Measurements from ENCODE around the gene BMAL2. TPM values are rescaled to one million over a fixed set of nuclear protein-coding genes. Genes with fewer than 3 reads are reported as not detected.
A peak's percentile ranks its signal among the peaks of the same experiment; 100 is the strongest.

BMAL2 gene
- total RNA-seq, 2 experiments from 2014 or later: 10.9 to 13.2 TPM

DNA sequence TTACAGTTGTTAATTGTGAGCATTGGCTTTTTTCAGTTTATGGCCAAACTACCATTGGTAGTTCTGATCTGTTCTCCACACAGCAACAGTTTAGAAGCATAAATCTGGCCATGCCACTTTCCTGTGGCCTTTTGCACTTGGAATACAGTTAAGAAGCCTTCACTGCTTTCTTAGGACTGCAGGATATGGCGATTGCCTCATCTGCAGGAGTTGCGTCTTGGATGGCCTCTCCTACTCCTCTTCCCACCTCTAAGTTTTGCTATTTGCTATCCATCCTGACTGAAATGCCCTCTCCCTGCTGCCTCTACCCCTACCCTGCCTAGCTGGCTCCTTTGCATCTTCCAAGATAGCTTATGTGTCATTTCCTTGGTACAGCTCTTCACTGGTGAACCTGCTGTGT lies 12.8 kb upstream of the BMAL2 start:
- H3K9me3 Mint-ChIP-seq (ENCODE audit: low read depth): no peaks in the 10 kb centered on the region
- H3K36me3 Mint-ChIP-seq (ENCODE audit: low read depth): peaks cover 19% of the 10 kb centered on the region
- H3K27me3 Mint-ChIP-seq: no peaks in the 10 kb centered on the region
- no peak for ATAC-seq
- no peak overlapping the region for H3K27ac Mint-ChIP-seq
- no peaks in the 10 kb centered on the region for H3K4me1 Mint-ChIP-seq
- no peak for DNase-seq
- intact Hi-C loops (cut with DNase I, micrococcal nuclease): no loop called here
- no peak overlapping the region for H3K4me3 Mint-ChIP-seq
- POLR2A ChIA-PET: no interaction called here
- CTCF ChIA-PET: interaction anchor here (1.4 to 2.6 kb wide), 2 partner anchors 14 to 65 kb away, joined by 4 to 15 read pairs; no protein-coding TSS in a partner anchor

DNA sequence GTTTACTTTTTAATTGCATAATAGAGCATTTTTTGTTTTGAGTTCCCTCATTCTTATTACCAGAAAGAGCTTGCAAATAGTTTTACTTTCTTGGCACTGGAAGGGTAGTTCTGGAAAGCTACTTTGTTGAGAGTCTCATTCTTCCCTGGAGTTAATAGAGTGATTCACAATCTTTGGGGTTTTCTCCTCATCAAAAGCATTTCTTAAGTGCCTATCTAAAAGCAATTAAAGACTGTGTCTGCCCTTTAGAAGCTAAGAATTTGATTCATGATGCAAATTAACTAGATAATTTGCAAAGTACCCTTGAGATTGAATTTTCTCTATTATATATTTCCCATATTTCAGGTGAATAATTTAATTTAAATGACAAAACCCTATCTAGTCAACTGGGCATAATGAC lies 8.1 kb upstream of the BMAL2 start:
- H3K36me3 Mint-ChIP-seq (ENCODE audit: low read depth): peaks cover 12% of the 10 kb centered on the region
- peaks cover 5% of the 10 kb centered on the region for H3K4me1 Mint-ChIP-seq
- DNase-seq: no peak
- H3K4me3 Mint-ChIP-seq: no peak overlapping the region
- no peaks in the 10 kb centered on the region for H3K9me3 Mint-ChIP-seq (ENCODE audit: low read depth)
- no peaks in the 10 kb centered on the region for H3K27me3 Mint-ChIP-seq
- intact Hi-C loops (cut with DNase I, micrococcal nuclease): no loop called here
- ChIA-PET CTCF (interaction anchor here (1.0 to 1.9 kb wide), 4 partner anchors 16 to 310 kb away, joined by 3 to 7 read pairs (median 4); partner anchors contain the start of gene TM7SF3), POLR2A (no interaction called here)
- no peak for ATAC-seq
- H3K27ac Mint-ChIP-seq: no peak overlapping the region

DNA sequence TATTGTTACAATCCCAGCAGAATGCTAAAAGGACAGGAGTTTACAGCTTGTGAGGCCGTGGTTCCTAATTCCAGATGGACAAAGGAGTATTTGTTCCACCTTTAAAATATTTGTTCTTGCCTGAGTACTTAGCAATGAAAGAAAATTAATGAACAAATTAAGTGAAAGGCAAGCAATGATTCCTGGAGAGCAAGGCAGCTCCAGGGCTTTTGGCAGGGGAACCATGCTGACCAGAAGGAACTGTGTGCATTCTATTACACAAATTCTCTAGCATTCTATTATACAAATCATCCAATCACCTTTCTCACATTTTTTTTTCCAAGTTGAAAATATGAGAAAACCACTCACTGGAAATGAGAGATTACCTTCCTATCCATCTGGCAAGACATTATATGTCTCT lies 1.8 kb upstream of the BMAL2 start:
- H3K27me3 Mint-ChIP-seq: peaks cover 26% of the 10 kb centered on the region
- ATAC-seq (no peak), DNase-seq (no peak)
- peak overlapping the region; percentile 82 for H3K4me3 Mint-ChIP-seq
- intact Hi-C loops (cut with DNase I, micrococcal nuclease): loop anchor here (1.0 to 5.0 kb wide), 5 partner anchors 51 to 491 kb away; partner anchors contain the start of genes MRPS35 (in 1 of the 2) and PPFIBP1 (in 1 of the 2)
- POLR2A ChIA-PET: interaction anchor here (0.6 kb wide), 1 partner anchor 146 kb away, joined by 4 read pairs; no protein-coding TSS in a partner anchor
- H3K27ac Mint-ChIP-seq: peak overlapping the region; percentile 90
- CTCF ChIA-PET: interaction anchor here (0.6 to 1.7 kb wide), 2 partner anchors 25 to 105 kb away, joined by 5 to 7 read pairs; no protein-coding TSS in a partner anchor
- H3K36me3 Mint-ChIP-seq (ENCODE audit: low read depth): peaks cover 6% of the 10 kb centered on the region
- H3K9me3 Mint-ChIP-seq (ENCODE audit: low read depth): no peaks in the 10 kb centered on the region
- peaks cover 42% of the 10 kb centered on the region for H3K4me1 Mint-ChIP-seq

DNA sequence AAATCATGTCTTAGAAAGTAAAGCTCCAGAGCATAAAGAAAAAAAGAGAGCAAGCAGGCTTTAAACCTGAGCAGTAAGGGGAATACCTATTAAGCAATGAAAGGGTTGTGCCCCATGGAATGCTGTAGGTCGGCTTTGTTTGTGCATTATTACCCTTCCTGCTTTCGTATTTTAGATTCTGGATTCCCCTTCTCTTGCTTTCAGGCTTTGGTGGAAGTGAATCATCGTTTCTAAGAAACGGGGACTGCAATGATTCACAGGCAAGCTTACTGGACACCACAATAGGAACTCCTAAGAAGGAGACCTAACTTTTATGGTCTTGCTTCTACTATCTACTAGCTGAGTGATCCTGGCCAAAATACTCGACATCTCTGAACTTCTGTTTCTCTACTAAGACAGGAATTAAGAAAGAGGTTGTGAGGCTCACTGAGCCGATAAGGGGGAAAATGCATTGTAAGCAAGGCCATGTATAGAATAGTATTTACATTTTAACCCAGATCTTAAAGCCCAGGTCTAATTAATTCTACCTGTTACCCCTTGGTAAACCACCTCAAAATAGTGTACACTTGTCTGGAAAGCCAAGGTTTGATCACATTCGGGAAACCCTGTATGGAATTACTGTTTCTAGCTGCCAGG lies 1.2 kb upstream of the BMAL2 start:
- ChIA-PET POLR2A (interaction anchor here (0.5 to 0.6 kb wide), 3 partner anchors 146 to 918 kb away, joined by 3 to 9 read pairs (median 4); no protein-coding TSS in a partner anchor), CTCF (interaction anchor here (0.6 to 1.7 kb wide), 3 partner anchors 25 to 104 kb away, joined by 3 to 7 read pairs (median 5); no protein-coding TSS in a partner anchor)
- DNase-seq (peak; percentile 46), ATAC-seq (peak; percentile 81)
- Mint-ChIP-seq H3K27me3 (peaks cover 30% of the 10 kb centered on the region), H3K36me3 (ENCODE audit: low read depth) (peaks cover 6% of the 10 kb centered on the region), H3K4me1 (peaks cover 42% of the 10 kb centered on the region), H3K27ac (peak overlapping the region; percentile 90), H3K4me3 (peak overlapping the region; percentile 82), H3K9me3 (ENCODE audit: low read depth) (no peaks in the 10 kb centered on the region)
- intact Hi-C loops (cut with DNase I, micrococcal nuclease): loop anchor here (1.0 to 5.0 kb wide), 5 partner anchors 51 to 491 kb away; partner anchors contain the start of genes MRPS35 (in 1 of the 2) and PPFIBP1 (in 1 of the 2)

DNA sequence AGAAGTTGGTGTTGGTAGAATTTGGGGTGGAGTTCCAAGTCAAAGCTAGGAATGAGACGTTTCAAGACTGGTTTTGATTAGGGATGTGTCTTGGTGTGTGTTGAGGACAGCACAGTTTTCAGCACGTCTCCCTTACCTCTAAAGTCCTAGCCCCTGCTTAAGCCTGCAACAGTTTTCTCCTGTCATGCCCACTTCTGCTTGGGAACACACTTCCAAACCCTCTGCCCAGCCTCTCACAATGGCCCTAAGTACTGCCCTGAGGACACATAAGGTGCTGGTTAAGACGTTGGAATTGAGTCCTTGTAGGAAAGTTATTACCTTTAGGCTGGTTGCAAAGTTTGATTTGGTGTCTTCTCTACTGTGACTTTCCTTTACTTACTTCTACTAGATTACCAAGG lies 710 bp upstream of the BMAL2 start:
- H3K4me3 Mint-ChIP-seq: peak overlapping the region; percentile 82
- ChIA-PET POLR2A (interaction anchor here (0.5 to 0.6 kb wide), 2 partner anchors 151 to 917 kb away, joined by 3 to 9 read pairs; no protein-coding TSS in a partner anchor), CTCF (interaction anchor here (1.1 kb wide), 1 partner anchor 25 kb away, joined by 3 read pairs; no protein-coding TSS in a partner anchor)
- H3K27me3 Mint-ChIP-seq: peaks cover 30% of the 10 kb centered on the region
- intact Hi-C loops (cut with DNase I, micrococcal nuclease): loop anchor here (1.0 to 5.0 kb wide), 6 partner anchors 50 to 490 kb away; partner anchors contain the start of genes STK38L (in 2 of the 2), MRPS35 (in 1 of the 2) and PPFIBP1 (in 1 of the 2)
- H3K36me3 Mint-ChIP-seq (ENCODE audit: low read depth): peaks cover 6% of the 10 kb centered on the region
- DNase-seq (peak; percentile 13), ATAC-seq (no peak)
- H3K9me3 Mint-ChIP-seq (ENCODE audit: low read depth): no peaks in the 10 kb centered on the region
- H3K27ac Mint-ChIP-seq: peak overlapping the region; percentile 90
- H3K4me1 Mint-ChIP-seq: peaks cover 42% of the 10 kb centered on the region

DNA sequence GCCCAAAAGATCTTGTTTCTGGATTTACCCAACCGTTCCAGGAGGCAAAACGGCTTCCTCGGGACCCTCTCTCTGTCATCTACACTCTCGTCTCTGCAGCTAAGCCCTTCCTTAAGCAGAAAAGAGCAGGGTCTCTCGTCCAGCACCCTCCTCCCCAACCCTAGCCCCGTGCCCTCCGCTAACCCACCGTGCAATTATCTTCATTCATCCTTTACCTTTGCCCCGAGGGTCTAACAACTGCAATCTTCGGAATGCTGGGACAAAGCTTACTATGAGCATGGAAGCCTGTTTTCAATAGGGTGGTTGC lies 276 bp upstream of the BMAL2 start:
- ATAC-seq (no peak), DNase-seq (peak; percentile 8)
- peaks cover 42% of the 10 kb centered on the region for H3K4me1 Mint-ChIP-seq
- POLR2A ChIA-PET: interaction anchor here (0.6 kb wide), 1 partner anchor 151 kb away, joined by 3 read pairs; no protein-coding TSS in a partner anchor
- H3K4me3 Mint-ChIP-seq: peak overlapping the region; percentile 82
- peaks cover 6% of the 10 kb centered on the region for H3K36me3 Mint-ChIP-seq (ENCODE audit: low read depth)
- intact Hi-C loops (cut with DNase I, micrococcal nuclease): loop anchor here (2.0 to 5.0 kb wide), 4 partner anchors 50 to 380 kb away; partner anchors contain the start of genes STK38L (in 2 of the 2), MRPS35 (in 1 of the 2) and PPFIBP1 (in 1 of the 2)
- H3K9me3 Mint-ChIP-seq (ENCODE audit: low read depth): no peaks in the 10 kb centered on the region
- CTCF ChIA-PET: interaction anchor here (0.6 to 1.1 kb wide), 2 partner anchors 26 to 355 kb away, joined by 3 read pairs; no protein-coding TSS in a partner anchor
- peak overlapping the region; percentile 90 for H3K27ac Mint-ChIP-seq
- peaks cover 30% of the 10 kb centered on the region for H3K27me3 Mint-ChIP-seq

DNA sequence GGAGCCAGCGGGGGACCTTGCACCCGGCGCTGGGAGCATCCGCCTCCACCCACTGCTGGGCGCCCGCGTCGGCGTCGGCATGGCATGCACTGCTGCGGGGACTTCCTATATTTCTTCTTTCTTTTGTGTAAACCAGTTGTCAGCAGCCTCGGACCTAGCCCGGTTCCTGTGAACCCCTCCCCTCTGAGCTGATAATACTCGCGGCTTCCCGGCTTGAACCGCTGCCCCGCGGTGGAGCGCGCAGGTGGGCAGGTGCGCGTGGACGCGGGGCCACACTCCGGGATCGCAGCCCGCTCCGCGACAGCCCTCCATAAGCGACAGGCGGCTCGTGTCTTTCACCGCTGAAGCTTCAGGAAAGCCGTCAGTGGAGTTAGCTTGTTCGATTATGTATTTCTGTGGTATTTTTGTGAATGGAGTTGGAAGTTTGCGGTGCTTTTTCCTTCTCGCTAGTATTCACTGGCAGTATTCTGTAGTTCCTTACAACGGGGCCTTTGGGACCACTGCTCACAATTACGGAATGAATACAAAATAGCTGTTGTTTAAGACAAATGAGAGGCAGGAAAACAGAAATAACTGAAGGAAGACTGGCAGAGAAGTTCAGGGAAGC lies 870 bp downstream of the BMAL2 start:
- intact Hi-C loops (cut with DNase I, micrococcal nuclease): loop anchor here (1.0 to 5.0 kb wide), 6 partner anchors 49 to 857 kb away; partner anchors contain the start of genes STK38L (in 2 of the 2), CCDC91 (in 1 of the 2), MRPS35 (in 1 of the 2) and PPFIBP1 (in 1 of the 2)
- DNase-seq (peak; percentile 69), ATAC-seq (peak; percentile 35)
- POLR2A ChIA-PET: interaction anchor here (0.6 kb wide), 1 partner anchor 312 kb away, joined by 5 read pairs; no protein-coding TSS in a partner anchor
- H3K36me3 Mint-ChIP-seq (ENCODE audit: low read depth): no peaks in the 10 kb centered on the region
- H3K27me3 Mint-ChIP-seq: peaks cover 30% of the 10 kb centered on the region
- peak overlapping the region; percentile 82 for H3K4me3 Mint-ChIP-seq
- H3K4me1 Mint-ChIP-seq: peaks cover 42% of the 10 kb centered on the region
- CTCF ChIA-PET: interaction anchor here (0.5 to 0.9 kb wide), 2 partner anchors 51 to 311 kb away, joined by 3 to 4 read pairs; partner anchors contain the start of gene MED21
- peak overlapping the region; percentile 74 for H3K27ac Mint-ChIP-seq
- H3K9me3 Mint-ChIP-seq (ENCODE audit: low read depth): no peaks in the 10 kb centered on the region

DNA sequence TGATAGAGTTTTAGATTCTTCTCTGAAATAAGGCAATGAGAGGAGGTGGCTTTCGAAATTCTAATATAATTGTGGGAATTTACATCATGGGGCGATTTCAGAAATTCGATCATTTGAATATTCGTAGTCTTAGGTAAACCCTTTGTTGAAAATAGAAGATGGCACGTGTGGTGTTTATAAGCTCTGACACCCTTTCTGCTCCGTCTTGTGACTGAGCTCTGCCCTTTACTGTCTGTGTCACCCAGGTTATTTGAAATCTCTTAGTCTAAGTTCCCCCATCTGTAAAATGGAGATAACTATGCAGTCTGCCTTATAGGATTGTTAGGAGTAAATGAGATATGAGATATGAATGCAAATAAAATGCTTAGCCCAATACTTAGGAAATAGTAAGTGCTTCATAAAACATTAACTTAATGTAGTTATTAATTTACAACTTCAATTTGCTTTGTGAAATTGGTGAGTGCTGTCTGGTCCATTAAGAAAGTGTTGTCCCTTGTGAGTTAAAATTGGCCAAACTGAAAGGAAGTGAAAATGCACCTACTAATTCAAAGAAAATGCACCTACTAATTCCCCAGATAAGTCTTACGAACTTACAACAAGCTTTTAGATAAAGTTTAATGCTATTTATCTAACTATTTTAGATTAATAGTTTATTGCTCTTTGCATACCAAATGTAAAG lies 1.5 kb downstream of the BMAL2 start:
- Mint-ChIP-seq H3K4me3 (peak overlapping the region; percentile 82), H3K4me1 (peaks cover 39% of the 10 kb centered on the region), H3K36me3 (ENCODE audit: low read depth) (no peaks in the 10 kb centered on the region), H3K27ac (peak overlapping the region; percentile 62), H3K27me3 (peaks cover 30% of the 10 kb centered on the region), H3K9me3 (ENCODE audit: low read depth) (no peaks in the 10 kb centered on the region)
- ATAC-seq: no peak
- ChIA-PET CTCF (interaction anchor here (0.5 to 0.9 kb wide), 2 partner anchors 50 to 312 kb away, joined by 3 to 4 read pairs; partner anchors contain the start of gene MED21), POLR2A (no interaction called here)
- intact Hi-C loops (cut with DNase I, micrococcal nuclease): loop anchor here (5.0 kb wide), 3 partner anchors 48 to 378 kb away; partner anchors contain the start of genes MRPS35 (in 1 of the 2) and PPFIBP1 (in 1 of the 2)
- DNase-seq: no peak

DNA sequence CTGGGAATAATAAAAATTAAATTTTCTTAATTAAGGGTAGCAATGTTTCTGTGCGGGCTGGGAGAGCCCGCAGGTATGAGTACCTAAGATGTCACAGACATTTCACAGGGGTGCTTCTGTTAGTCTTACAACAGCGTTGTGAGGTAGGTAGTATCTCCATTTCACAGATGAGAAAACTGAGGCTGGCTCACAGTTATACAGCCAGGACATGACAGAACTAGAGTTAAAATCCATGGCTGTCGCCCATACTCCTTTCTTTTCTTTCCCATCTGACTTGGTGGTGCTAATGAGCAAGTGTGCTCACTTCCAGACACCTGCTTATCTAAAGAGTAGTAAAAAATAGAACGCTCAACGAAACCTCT lies 2.1 kb downstream of the BMAL2 start:
- Mint-ChIP-seq H3K27ac (no peak overlapping the region), H3K9me3 (ENCODE audit: low read depth) (no peaks in the 10 kb centered on the region), H3K36me3 (ENCODE audit: low read depth) (no peaks in the 10 kb centered on the region), H3K4me1 (peaks cover 36% of the 10 kb centered on the region), H3K4me3 (no peak overlapping the region), H3K27me3 (peaks cover 30% of the 10 kb centered on the region)
- no peak for ATAC-seq
- CTCF ChIA-PET: no interaction called here
- POLR2A ChIA-PET: no interaction called here
- intact Hi-C loops (cut with DNase I, micrococcal nuclease): loop anchor here (5.0 kb wide), 3 partner anchors 48 to 378 kb away; partner anchors contain the start of genes MRPS35 (in 1 of the 2) and PPFIBP1 (in 1 of the 2)
- no peak for DNase-seq

DNA sequence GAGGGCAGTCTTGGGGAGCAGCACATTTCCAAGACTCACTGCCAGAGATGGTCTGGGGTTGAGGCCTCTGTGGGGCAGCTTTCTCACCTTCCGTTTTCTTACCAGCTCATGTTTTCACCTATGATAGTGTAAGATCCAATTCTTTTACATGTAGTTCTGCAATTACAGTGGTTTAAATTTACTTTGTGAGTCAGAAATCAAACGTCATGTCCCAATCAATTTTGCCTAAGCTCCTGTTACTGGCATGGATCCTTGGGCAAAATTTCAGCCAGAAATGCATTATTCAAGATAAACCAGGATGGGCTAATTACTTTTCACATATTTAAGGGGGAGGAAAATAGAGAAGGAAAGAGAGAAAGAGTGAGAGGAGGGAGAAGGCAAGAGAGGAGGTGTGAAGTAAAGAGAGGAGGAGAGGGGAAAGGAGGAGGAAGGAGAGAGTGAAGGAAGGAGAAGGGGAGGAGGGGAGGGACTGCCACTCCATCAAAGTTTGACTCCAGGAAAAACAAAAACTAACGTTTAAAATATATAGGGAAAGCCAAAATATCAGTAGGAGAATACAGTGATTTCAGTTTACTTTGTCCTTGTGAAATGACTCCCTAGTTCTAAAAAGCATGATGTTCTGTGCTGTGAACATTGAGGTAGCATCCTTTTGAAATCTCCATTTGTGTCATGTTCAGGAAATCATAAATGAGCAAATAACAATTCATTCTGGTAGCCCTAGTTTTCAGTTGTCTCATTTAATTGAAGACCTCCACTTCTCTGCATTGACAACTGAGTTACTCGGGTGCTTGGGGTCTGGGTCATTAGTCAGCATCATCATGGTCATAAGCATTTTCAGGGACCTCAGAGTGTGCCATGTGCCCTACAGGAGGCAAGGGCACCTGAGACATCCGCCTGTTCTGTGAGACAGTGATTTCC lies 3.0 kb downstream of the BMAL2 start:
- peaks cover 31% of the 10 kb centered on the region for H3K4me1 Mint-ChIP-seq
- H3K27me3 Mint-ChIP-seq: peaks cover 29% of the 10 kb centered on the region
- POLR2A ChIA-PET: no interaction called here
- DNase-seq: no peak
- no peaks in the 10 kb centered on the region for H3K9me3 Mint-ChIP-seq (ENCODE audit: low read depth)
- CTCF ChIA-PET: interaction anchor here (1.3 kb wide), 1 partner anchor 8 kb away, joined by 4 read pairs; no protein-coding TSS in a partner anchor
- ATAC-seq: no peak
- H3K4me3 Mint-ChIP-seq: no peak overlapping the region
- no peak overlapping the region for H3K27ac Mint-ChIP-seq
- H3K36me3 Mint-ChIP-seq (ENCODE audit: low read depth): no peaks in the 10 kb centered on the region
- intact Hi-C loops (cut with DNase I, micrococcal nuclease): no loop called here
